K562 treated with DMSO at 1 percent for 4 hours (cell line): ENCODE data around the gene KIF3B. TPM values are rescaled to one million over a fixed set of nuclear protein-coding genes. Genes with fewer than 3 reads are reported as not detected.

Source experiments
- total RNA-seq: library from RNA; unstranded; fragments of 300-600 nt; gene quantifications from 2 replicates; pipeline ENCODE4 v1.2.3, GENCODE V29; 2022; ENCODE audit not compliant: insufficient read depth

Gene KIF3B
- 4.8 and 6.6 TPM in 2 replicates for total RNA-seq

DNA sequence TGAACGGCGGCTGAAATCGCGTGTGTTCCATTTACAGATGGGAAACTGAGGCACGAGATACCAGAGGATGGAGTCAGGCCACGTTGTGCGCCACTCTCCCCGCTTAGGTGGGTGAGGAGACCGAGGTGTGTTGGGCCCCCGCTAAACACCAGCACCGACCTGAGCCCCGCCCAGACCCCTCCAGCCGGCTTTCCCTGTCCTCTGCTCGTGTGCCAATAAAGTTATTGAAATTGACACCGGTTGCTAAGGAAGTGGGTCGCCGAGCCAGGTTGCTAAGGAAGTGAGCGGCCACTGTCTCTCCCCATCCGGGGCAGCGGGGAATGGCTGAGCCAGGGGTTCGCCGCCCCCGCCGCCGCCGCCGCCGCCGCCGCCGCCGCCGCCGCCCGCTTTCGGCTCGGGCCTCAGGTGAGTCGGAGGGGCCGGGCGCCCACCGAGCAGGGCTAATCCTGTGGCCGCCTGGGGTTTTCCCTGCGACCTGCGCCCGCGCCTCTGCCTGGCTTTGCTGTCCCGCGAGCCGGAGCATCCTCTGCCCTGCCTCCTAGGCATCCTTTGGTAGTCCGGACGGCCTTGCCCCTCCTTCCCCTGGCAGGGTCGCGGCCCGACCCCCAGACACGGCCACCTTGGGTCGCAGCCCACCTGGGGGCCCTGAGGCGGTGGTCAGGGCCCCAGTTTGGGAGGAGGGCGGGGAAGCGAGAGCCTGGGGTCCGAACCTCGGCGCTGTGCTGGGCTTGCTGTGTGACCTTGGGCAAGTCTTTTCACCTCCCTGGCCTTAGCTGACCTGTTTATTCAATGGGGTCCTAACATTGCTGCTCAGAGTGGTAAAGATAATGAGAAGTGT is at the start of gene KIF3B:
Gene KIF3B (plus strand): TSS at position 291 of the 838 bp plus-strand sequence. CDS start 32,127 bp downstream, outside the sequence.

DNA sequence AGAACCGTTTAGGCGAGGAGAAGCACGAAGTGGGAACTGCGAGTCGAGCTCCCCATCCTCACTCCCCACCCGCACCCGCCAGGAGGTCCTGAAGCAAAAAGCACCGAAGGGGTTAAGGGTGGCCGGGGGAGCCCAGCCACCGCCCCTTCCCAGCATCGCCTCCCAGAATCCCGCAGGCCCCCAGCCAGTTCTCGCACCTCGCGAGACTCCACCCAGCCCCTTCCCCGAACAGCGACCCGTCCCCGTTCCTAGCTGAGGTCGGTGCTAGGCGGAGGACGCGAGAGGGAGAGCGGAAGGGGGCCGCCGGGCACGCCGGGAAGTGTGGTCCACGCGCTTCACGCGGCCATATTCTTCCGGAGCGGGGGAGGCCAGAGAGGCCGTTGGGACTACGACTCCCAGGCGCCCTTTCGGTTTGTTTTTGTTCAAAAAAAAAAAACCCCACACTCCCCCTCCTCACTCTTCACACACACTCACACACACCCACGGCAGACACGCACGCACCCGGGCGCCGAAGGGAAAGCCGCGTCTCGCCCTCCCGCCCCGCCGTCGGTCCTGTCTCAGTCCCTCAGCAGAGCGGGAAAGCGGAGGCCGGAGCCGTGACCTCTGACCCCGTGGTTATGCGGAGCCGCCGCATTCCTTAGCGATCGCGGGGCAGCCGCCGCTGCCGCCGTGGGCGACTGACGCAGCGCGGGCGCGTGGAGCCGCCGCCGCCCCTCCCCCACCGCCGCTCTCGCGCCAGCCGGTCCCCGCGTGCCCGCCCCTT is 80.6 kb downstream of the KIF3B start, which contains the start of gene ASXL1:
Gene ASXL1 (plus strand): TSS at position 463 of the 763 bp plus-strand sequence. CDS start 445 bp downstream, outside the sequence.

Other genes starting within 250 kb of the KIF3B start
- 0.50 TPM in 1 of 2 replicates, not detected in the other for gene HCK, start 225.4 kb upstream of the KIF3B start, total RNA-seq
- gene TM9SF4, start 167.9 kb upstream of the KIF3B start, total RNA-seq: 23.5 and 31.6 TPM in 2 replicates
- 12.3 and 15.6 TPM in 2 replicates for gene PLAGL2, start 69.9 kb upstream of the KIF3B start, total RNA-seq
- 15.6 and 23.6 TPM in 2 replicates for gene POFUT1, start 69.8 kb upstream of the KIF3B start, total RNA-seq
- gene ASXL1, start 80.7 kb downstream of the KIF3B start, total RNA-seq: 31.3 and 32.3 TPM in 2 replicates